GM19452 (cell line): ENCODE data around the gene B4GALT5.
"Not testable (repeated sequence)": the region's sequence is repeated elsewhere in the genome, so short reads cannot be mapped to it uniquely, and the experiment has no call there.

ENCODE experiments used
- ATAC-seq: cut with Tn5 transposase; IDR thresholded peaks from one replicate; pipeline ENCODE4 v1.9.1; 2021; ENCODE audit not compliant: unreplicated experiment

The B4GALT5 gene

GRCh38 chr20:49681850-49682216, 31.8 kb downstream of the B4GALT5 start:
- no peak for ATAC-seq

GRCh38 chr20:49680484-49680883, 33.2 kb downstream of the B4GALT5 start:
- ATAC-seq = no peak

GRCh38 chr20:49679634-49680033, 34.0 kb downstream of the B4GALT5 start:
- no peak for ATAC-seq

DNA sequence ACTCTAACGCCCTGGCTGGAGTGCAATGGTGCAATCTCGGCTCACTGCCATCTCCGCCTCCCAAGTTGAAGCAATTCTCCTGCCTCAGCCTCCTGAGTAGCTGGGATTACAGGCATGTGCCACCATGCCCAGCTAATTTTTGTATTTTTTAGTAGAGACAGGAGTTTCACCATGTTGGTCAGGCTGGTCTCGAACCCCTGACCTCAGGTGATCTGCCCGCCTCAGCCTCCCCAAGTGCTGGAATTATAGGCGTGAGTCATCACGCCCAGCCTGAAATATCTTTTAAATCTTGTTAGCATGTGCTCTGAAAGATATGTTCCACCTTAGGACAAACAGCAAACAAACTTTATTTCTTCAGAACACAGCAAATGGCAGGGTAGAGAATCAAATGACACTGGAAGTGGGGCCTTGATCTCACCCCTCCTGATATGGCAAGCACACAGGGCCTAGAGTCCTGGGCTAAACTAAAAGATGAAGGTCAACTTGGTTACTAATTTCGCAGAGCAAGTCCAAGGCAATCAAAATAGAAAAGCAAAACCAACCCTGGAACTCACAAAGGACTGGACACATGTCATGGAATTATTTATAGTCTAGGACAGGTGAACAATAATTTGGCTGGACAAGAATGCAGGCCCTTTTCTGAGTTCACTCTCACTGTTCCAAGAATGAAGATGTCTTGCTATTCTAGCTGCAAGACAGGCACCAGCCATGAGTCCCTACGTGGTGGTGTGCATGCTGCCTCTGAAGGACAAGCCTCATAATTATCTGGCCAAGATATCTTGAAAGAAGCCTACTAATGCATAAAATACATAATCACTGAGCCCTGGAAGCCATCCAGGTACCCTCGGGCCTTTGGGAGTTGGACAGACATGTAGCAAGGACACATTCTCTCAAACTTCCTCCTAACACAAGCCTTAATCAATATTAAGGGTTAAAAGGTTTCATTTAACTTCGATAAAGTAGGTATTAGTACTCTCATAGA, 35.6 kb downstream of the B4GALT5 start:
- ATAC-seq = no peak

DNA sequence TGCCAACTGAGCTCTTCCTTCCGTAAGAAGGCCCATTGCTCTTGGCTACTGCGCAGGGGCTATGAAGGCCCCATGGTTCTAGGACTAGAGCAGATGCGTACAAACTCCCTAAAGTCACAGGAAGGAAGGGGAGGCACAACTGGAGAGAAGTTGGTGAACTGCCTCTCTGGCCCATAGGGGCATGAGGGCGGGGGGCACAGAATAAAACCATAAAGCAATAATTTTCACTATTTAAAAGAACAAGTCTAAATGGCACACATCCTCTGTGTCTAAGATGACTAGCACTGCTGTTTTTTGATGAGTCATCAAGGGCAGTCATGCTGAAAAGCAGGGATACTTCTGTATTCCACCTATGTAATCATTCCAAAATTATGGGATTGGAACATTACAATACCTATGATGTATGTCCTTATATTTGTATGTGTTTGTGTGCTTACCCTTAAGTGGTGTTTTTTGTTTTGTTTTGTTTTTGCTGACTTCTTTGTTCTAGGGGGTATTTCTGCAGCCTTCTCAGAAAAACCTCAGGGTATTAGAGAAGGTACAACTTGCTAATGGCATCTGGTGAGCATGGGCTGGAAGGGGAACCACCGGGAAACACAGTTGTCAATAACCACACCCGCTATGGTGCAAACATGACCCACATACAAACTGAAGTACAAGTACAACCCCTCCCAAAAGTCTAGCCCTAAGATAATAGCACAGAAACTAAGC, 36.9 kb downstream of the B4GALT5 start:
- peak; percentile 52 for ATAC-seq

GRCh38 chr20:49675368-49676151, 38.1 kb downstream of the B4GALT5 start:
- ATAC-seq = peak; percentile 54

- ATAC-seq = no peak
Observed at GRCh38 chr20:49674383-49675352, 39.0 kb downstream of the B4GALT5 start.

DNA sequence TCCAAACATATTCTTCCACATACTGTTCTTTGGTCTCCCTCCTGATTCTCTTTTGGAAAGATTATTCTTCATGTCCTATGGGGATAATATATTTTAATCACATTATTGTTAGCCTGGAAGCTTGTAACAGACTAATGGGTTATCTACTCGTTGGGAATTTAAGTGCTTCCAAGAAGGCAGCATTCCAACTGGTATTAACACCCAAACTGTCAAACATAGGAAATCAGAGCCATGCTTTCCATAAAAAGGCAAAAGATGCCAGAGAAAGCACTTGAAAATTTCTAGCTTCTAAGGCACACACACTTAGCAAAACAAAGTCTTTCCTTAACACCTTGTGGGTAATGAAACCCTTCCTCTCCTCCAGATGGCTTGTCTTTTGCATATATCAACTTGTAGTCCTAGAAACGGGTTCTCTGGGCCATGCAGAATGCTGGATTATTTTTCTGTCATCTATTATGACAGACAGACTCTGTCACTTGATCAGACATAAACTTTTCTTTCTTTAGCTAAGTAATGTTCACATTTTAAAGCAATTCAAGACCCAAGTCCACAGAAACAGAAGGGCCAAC, 41.5 kb downstream of the B4GALT5 start:
- no peak for ATAC-seq

GRCh38 chr20:49671433-49671832, 42.2 kb downstream of the B4GALT5 start:
- ATAC-seq = no peak

DNA sequence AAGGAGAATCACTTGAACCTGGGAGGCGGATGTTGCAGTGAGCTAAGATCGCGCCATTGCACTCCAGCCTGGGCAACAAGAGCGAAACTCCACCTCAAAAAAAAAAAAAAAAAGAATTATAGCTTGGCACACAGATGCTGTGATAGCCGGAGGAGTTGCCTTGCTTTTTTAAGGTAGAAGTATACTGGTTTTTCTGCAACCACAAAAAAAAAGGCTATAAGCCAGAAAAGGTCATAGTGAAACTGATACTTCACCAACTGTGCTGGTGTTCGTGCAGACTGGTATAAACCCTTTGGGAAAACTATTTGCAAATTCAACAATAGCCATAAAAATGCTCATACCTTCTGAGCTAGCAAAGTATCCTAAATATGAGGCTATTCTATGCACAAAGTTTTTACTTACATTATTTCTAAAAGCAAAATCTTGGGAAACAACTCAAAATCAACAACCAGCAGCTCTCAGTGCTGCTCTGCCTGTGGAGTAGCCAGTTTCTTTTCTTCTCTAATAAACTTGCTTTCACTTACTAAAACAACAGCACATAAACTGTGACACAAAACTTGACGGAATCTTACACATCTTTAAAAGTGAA, 44.0 kb downstream of the B4GALT5 start:
- peak; percentile 61 for ATAC-seq

DNA sequence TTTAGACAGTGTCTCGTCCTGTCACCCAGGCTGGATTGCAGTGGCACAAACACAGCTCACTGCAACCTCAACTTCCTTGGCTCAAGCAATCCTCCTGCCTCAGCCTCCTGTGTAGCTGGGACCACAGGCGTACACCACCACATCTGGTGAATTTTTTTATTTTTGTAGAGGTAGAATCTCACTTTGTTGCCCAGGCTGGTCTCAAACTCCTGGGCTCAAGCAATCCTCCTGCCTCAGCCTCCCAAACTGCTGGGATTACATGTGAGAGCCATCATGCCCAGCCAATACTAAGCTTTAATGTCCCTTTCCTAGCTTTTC, 44.8 kb downstream of the B4GALT5 start:
- ATAC-seq = not testable (repeated sequence)

DNA sequence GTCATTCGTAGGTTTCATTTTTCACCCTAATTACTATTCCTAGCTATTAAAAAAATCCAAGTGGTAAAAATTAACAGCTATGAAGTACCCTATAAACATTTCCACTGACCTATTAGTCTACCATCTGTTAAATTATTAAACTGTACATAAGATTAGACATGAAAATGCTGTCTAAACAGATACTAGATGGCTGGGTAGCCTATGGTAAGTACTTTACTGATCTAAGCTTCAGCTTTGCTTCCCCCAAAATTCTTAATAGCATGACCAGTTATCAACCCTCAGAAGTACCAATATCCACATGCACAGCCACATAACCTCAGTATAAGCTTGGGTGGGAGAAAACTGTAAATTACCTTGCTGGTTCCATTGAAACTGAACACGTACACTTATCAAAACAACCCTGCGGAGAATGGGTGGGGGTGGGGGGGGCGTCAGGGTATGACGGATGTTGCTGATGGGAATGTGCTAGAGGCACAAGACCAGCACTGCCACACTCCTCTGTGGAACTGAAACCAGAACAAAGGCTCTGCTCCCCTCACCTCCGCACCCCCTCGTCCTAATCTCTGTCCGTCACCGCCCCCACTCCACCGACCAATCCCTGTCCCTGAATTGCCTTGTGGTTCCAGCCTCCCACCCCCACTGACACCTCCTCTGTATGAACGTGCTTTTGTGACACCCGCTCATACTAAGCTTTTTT, 45.3 kb downstream of the B4GALT5 start:
- ATAC-seq = peak; percentile 72

- ATAC-seq = no peak
Observed at GRCh38 chr20:49666911-49667310, 46.8 kb downstream of the B4GALT5 start.

GRCh38 chr20:49665796-49666195, 47.9 kb downstream of the B4GALT5 start:
- no peak for ATAC-seq

DNA sequence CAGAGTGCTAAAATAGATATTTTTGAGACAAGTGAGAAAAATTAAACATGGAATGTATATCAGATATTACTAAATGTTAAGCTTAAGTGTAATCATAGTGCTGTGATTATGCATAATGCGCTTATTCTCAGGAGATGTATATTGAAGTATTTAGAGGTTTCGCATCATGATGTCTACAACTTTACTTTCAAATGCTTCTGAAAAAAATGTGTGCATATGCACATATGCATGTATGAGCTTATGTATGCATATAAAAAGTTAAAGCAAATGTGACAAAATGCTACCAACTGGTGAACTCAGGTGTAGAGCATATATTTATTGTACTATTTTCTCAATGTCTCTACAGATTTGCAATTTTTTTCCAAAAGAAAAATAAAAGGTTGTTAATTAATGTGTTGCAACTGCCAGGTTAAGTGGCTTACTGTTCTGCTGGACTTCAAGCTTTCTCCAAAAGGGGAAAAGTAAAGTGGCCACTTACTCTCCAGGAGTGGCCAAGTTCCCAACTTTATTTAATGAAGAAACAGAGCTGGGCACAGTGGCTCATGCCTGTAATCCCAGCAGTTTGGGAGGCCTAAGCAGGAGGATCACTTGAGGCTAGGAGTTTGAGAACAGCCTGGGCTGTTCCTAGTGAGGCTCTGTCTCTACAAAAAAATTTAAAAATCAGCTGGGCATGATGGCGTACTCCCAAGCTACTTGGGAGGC, 48.9 kb downstream of the B4GALT5 start:
- ATAC-seq = no peak

DNA sequence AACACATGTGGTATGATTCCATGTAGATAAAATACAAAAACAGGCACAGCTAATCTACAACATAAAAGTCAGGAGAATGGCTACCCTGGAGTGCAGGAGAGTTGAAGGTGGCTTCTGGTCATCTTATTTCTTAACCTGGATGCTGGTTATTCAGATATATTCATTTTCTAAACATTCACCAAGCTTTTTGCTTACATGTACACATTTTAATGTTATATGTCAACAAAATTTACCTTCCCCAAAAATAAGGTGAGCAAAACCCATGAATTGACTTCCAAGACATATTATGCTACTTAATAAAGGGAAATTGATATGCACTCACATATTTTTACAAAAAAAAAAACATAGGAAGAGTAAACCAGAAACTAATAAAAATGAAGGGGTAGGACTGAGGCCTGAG, 50.6 kb downstream of the B4GALT5 start:
- ATAC-seq = no peak

DNA sequence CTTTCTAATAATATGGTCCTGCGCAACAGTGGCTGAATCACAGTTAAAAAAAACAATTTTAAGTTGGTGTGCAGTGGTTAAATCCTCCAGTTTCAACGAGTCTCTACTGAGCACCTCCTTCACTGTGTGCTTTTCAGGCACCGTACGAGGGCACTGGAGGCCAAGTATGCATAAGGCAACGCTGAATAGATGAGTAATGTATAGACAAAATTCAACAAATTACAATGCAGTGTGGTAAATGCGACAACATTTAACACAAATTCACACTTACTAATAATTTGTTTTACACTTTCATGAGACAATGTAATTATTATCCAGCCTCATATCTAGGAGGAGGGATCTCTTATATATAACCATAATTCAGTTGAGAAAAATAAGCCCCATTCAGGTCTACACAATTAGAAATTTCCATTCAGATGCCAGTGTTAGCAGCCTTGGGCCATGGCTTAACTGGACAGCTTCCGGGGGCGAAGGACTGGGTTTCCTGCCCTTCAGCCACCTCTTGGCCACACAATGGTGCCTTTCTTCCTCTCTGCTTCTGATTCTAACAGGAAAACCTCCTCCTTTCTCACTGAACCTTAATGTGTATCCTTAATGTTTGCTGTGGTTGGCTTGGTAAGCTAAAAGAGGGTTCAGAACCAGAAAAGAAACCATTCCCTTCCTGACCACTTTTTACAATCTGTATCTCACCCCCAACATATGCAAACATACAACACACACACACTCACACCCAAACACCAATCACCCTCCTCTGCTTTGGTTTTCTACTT, 51.9 kb downstream of the B4GALT5 start:
- no peak for ATAC-seq

- ATAC-seq = no peak
Observed at GRCh38 chr20:49660912-49661311, 52.8 kb downstream of the B4GALT5 start.
